ENCODE results near the gene BTNL9.
"Not testable (repeated sequence)": the region's sequence is repeated elsewhere in the genome, so short reads cannot be mapped to it uniquely, and the experiment has no call there.

The BTNL9 gene

GRCh38 chr5:181061645-181062044, 21.6 kb downstream of the BTNL9 start:
- no peak for DNase-seq (ENCODE audit: low read depth)

GRCh38 chr5:181062631-181063030, 22.6 kb downstream of the BTNL9 start:
- DNase-seq (ENCODE audit: low read depth), result no peak

- no peak for DNase-seq (ENCODE audit: low read depth)
Measured at GRCh38 chr5:181063514-181063913, 23.4 kb downstream of the BTNL9 start.

GRCh38 chr5:181064987-181065386, 24.9 kb downstream of the BTNL9 start:
- DNase-seq (ENCODE audit: low read depth), result no peak

- DNase-seq (ENCODE audit: low read depth), result no peak
Measured at GRCh38 chr5:181069767-181070491, 29.9 kb downstream of the BTNL9 start.

GRCh38 chr5:181070523-181070922, 30.5 kb downstream of the BTNL9 start:
- DNase-seq (ENCODE audit: low read depth), result no peak

- no peak for DNase-seq (ENCODE audit: low read depth)
Measured at GRCh38 chr5:181071257-181071656, 31.2 kb downstream of the BTNL9 start.

- no peak for DNase-seq (ENCODE audit: low read depth)
Measured at GRCh38 chr5:181076920-181077319, 36.9 kb downstream of the BTNL9 start.

- DNase-seq (ENCODE audit: low read depth), result no peak
Measured at GRCh38 chr5:181081989-181082388, 41.9 kb downstream of the BTNL9 start.

- DNase-seq (ENCODE audit: low read depth), result no peak
Measured at GRCh38 chr5:181084621-181085195, 44.6 kb downstream of the BTNL9 start.

GRCh38 chr5:181086026-181086883, 46.2 kb downstream of the BTNL9 start:
- no peak for DNase-seq (ENCODE audit: low read depth)

GRCh38 chr5:181086884-181087205, 46.8 kb downstream of the BTNL9 start:
- no peak for DNase-seq (ENCODE audit: low read depth)

- no peak for DNase-seq (ENCODE audit: low read depth)
Measured at GRCh38 chr5:181087309-181087708, 47.2 kb downstream of the BTNL9 start.

- peak; percentile 7 for DNase-seq (ENCODE audit: low read depth)
Measured at GRCh38 chr5:181088289-181088688, 48.2 kb downstream of the BTNL9 start.

- DNase-seq (ENCODE audit: low read depth), result no peak
Measured at GRCh38 chr5:181092428-181092827, 52.4 kb downstream of the BTNL9 start.

- DNase-seq (ENCODE audit: low read depth), result not testable (repeated sequence)
Measured at GRCh38 chr5:181095162-181095561, 55.1 kb downstream of the BTNL9 start.

- DNase-seq (ENCODE audit: low read depth), result not testable (repeated sequence)
Measured at GRCh38 chr5:181096721-181097382, 56.8 kb downstream of the BTNL9 start.

GRCh38 chr5:181097383-181097753, 57.3 kb downstream of the BTNL9 start:
- not testable (repeated sequence) for DNase-seq (ENCODE audit: low read depth)

GRCh38 chr5:181097759-181098491, 57.9 kb downstream of the BTNL9 start:
- not testable (repeated sequence) for DNase-seq (ENCODE audit: low read depth)

GRCh38 chr5:181098762-181099601, 58.9 kb downstream of the BTNL9 start:
- no peak for DNase-seq (ENCODE audit: low read depth)

GRCh38 chr5:181099602-181100086, 59.6 kb downstream of the BTNL9 start:
- DNase-seq (ENCODE audit: low read depth), result no peak

Measured in CMK (cell line).